ENCODE data around the gene IL4R.

- TF ChIP-seq CTCF (IDR thresholded peaks at IDR 0.05) (no peak), POLR2AphosphoS5 (IDR thresholded peaks at IDR 0.05) (peak; percentile 78)
Measured at GRCh38 chr16:27364493-27365141, 50.8 kb downstream of the IL4R start.
